H4 (cell line): ENCODE results near the gene ATG4D. TPM values are rescaled to one million over a fixed set of nuclear protein-coding genes. Genes with fewer than 3 reads are reported as not detected.

Source experiments
- DNase-seq: peaks from one replicate; pipeline ENCODE4 v3.0.0-alpha.2; 2015; ENCODE audit warnings: low spot score
- total RNA-seq: library from RNA; depleted of rRNA; stranded (reverse); fragments of >200 nt; shearing (Covaris generic); gene quantifications from 2 replicates; pipeline ENCODE4 v1.2.3, GENCODE V29; 2014; rRNA removed

ATG4D gene
- total RNA-seq: 13.1 and 18.6 TPM in 2 replicates

- DNase-seq: no peak
Observed at GRCh38 chr19:10543420-10544241, at the start of gene ATG4D. TSS of gene ATG4D (plus strand) at chr19:10543904. CDS start at chr19:10544091, 187 bp downstream.

- DNase-seq: no peak
Observed at GRCh38 chr19:10497371-10497770, 46.3 kb upstream of the ATG4D start.

- no peak for DNase-seq
Observed at GRCh38 chr19:10499550-10500246, 44.0 kb upstream of the ATG4D start.

- no peak for DNase-seq
Observed at GRCh38 chr19:10500247-10500592, 43.5 kb upstream of the ATG4D start.

- peak; percentile 53 for DNase-seq
Observed at GRCh38 chr19:10501971-10502523, 41.7 kb upstream of the ATG4D start.

GRCh38 chr19:10502524-10503001 lies 41.1 kb upstream of the ATG4D start:
- DNase-seq: peak; percentile 58

GRCh38 chr19:10503002-10503789 lies 40.5 kb upstream of the ATG4D start, which contains the start of gene KEAP1:
TSS of gene KEAP1 (minus strand) at chr19:10503356. CDS start at chr19:10500033, 3,323 bp downstream.
- DNase-seq: no peak

- no peak for DNase-seq
Observed at GRCh38 chr19:10505583-10506229, 38.0 kb upstream of the ATG4D start.

- no peak for DNase-seq
Observed at GRCh38 chr19:10508036-10508435, 35.7 kb upstream of the ATG4D start.

- no peak for DNase-seq
Observed at GRCh38 chr19:10508707-10509106, 35.0 kb upstream of the ATG4D start.

- DNase-seq: no peak
Observed at GRCh38 chr19:10510301-10510802, 33.4 kb upstream of the ATG4D start.

- DNase-seq: no peak
Observed at GRCh38 chr19:10513223-10513622, 30.5 kb upstream of the ATG4D start.

- no peak for DNase-seq
Observed at GRCh38 chr19:10514211-10515145, 29.2 kb upstream of the ATG4D start.

GRCh38 chr19:10516064-10516385 lies 27.7 kb upstream of the ATG4D start:
- no peak for DNase-seq

- no peak for DNase-seq
Observed at GRCh38 chr19:10516671-10517286, 26.9 kb upstream of the ATG4D start.

GRCh38 chr19:10517361-10517759 lies 26.3 kb upstream of the ATG4D start, which contains the start of gene S1PR5:
TSS of gene S1PR5 (minus strand) at chr19:10517447. CDS start at chr19:10515011, 2,436 bp downstream.
- no peak for DNase-seq

- no peak for DNase-seq
Observed at GRCh38 chr19:10517760-10518443, 25.8 kb upstream of the ATG4D start.

- DNase-seq: no peak
Observed at GRCh38 chr19:10518444-10519361, 25.0 kb upstream of the ATG4D start.
